IMR-90 (cell line): ENCODE data around the gene PTPRN2. TPM values are rescaled to one million over a fixed set of nuclear protein-coding genes. Genes with fewer than 3 reads are reported as not detected.

Source experiments
- ATAC-seq: fragments of 200-7000 bp; cut with Tn5 transposase; 2 replicates; pipeline ENCODE4 v1.9.1; 2020; ENCODE audit warnings: low read depth, mild to moderate bottlenecking, moderate library complexity
- BruUV-seq: library from RNA; stranded (reverse); fragments of 400-500 nt; replicated peaks from 2 replicates; lab custom pipeline; 2021; lab: Mats Ljungman, UMichigan
- CTCF ChIA-PET: fragments of 300-600 bp; formaldehyde crosslinking; extraction: SDS; loops from one replicate; lab custom pipeline; 2021; ENCODE audit warnings: antibody characterized with exemption; lab: Yijun Ruan, JAX
- POLR2A ChIA-PET: fragments of 300-600 bp; sonication (Branson Sonifier 250); formaldehyde crosslinking; loops from one replicate; lab custom pipeline; 2022; ENCODE audit warnings: antibody characterized with exemption; ENCODE audit not compliant: unreplicated experiment; lab: Charles Lee
- DNase-seq: peaks from one replicate; pipeline ENCODE4 v3.0.0; 2013
- H2AFZ ChIP-seq: replicated peaks from 2 replicates; pipeline ENCODE3; 2013; ENCODE audit warnings: low read length, mild to moderate bottlenecking; ENCODE audit not compliant: poor library complexity
- H2AK5ac ChIP-seq: 2 replicates; pipeline ENCODE4 v1.6.1; 2013; ENCODE audit warnings: low read depth, low read length, inconsistent platforms
- H2AK9ac ChIP-seq: replicated peaks from 2 replicates; pipeline ENCODE3; 2013; ENCODE audit warnings: mild to moderate bottlenecking, low read depth, low read length, moderate library complexity; ENCODE audit not compliant: poor library complexity
- H2BK120ac ChIP-seq: 2 replicates; pipeline ENCODE4 v1.6.1; 2013; ENCODE audit warnings: low read depth, low read length, inconsistent platforms
- H2BK15ac ChIP-seq: 3 replicates; pipeline ENCODE4 v1.6.1; 2013; ENCODE audit warnings: low read depth, low read length, inconsistent platforms
- H2BK20ac ChIP-seq: 2 replicates; pipeline ENCODE4 v1.6.1; 2013; ENCODE audit warnings: low read depth, mild to moderate bottlenecking, inconsistent platforms, low read length, moderate library complexity
- H2BK5ac ChIP-seq: 2 replicates; pipeline ENCODE4 v1.6.1; 2013; ENCODE audit warnings: mild to moderate bottlenecking, low read depth, low read length, inconsistent platforms; ENCODE audit not compliant: poor library complexity, severe bottlenecking
- H3K14ac ChIP-seq: replicated peaks from 2 replicates; pipeline ENCODE4 v1.6.1; 2013; ENCODE audit warnings: low read depth, low read length, inconsistent platforms
- H3K18ac ChIP-seq: 2 replicates; pipeline ENCODE4 v1.6.1; 2013; ENCODE audit warnings: low read depth, low read length, control low read depth
- H3K23ac ChIP-seq: 2 replicates; pipeline ENCODE4 v1.6.1; 2013; ENCODE audit warnings: low read depth, low read length, inconsistent platforms
- H3K27ac ChIP-seq: 2 replicates; pipeline ENCODE4 v1.5.1; 2013; ENCODE audit warnings: mild to moderate bottlenecking, control low read depth, low read length; ENCODE audit not compliant: insufficient read depth
- H3K27me3 ChIP-seq: 2 replicates; pipeline ENCODE4 v1.6.1; 2013; ENCODE audit warnings: low read length; ENCODE audit not compliant: control insufficient read depth, insufficient read depth
- H3K36me3 ChIP-seq: 2 replicates; pipeline ENCODE4 v1.6.1; 2013; ENCODE audit warnings: low read length, mixed read lengths; ENCODE audit not compliant: control insufficient read depth, insufficient read depth
- H3K4ac ChIP-seq: 2 replicates; pipeline ENCODE4 v1.6.1; 2013; ENCODE audit warnings: low read depth, low read length, inconsistent platforms
- H3K4me1 ChIP-seq: 2 replicates; pipeline ENCODE4 v1.6.1; 2013; ENCODE audit warnings: low read length, mixed read lengths; ENCODE audit not compliant: control insufficient read depth, insufficient read depth
- H3K4me2 ChIP-seq: 2 replicates; pipeline ENCODE4 v1.6.1; 2013; ENCODE audit warnings: low read depth, mild to moderate bottlenecking, control low read depth, low read length, moderate library complexity
- H3K4me3 ChIP-seq: 2 replicates; pipeline ENCODE4 v1.5.1; 2013; ENCODE audit warnings: low read depth, mild to moderate bottlenecking, control low read depth, low read length, moderate library complexity; ENCODE audit not compliant: insufficient read depth
- H3K56ac ChIP-seq: 2 replicates; pipeline ENCODE4 v1.6.1; 2013; ENCODE audit warnings: low read length, inconsistent platforms; ENCODE audit not compliant: insufficient read depth; ENCODE audit errors: extremely low read depth
- H3K79me1 ChIP-seq, 2 experiments: 2 replicates each; pipeline ENCODE4 v1.6.1; 2013; ENCODE audit warnings: low read length in 2 of 2, inconsistent platforms in 1 of 2, low read depth in 1 of 2
- H3K9ac ChIP-seq: 2 replicates; pipeline ENCODE4 v1.6.1; 2013; ENCODE audit warnings: low read depth, low read length, control low read depth
- H3K9me1 ChIP-seq: 2 replicates; pipeline ENCODE4 v1.6.1; 2013; ENCODE audit warnings: low read length, inconsistent platforms; ENCODE audit not compliant: insufficient read depth
- H3K9me3 ChIP-seq: 2 replicates; pipeline ENCODE4 v1.6.1; 2013; ENCODE audit warnings: low read length; ENCODE audit not compliant: control insufficient read depth, insufficient read depth
- H4K20me1 ChIP-seq: 2 replicates; pipeline ENCODE4 v1.6.1; 2013; ENCODE audit warnings: low read length, inconsistent platforms; ENCODE audit not compliant: insufficient read depth
- H4K5ac ChIP-seq: 2 replicates; pipeline ENCODE4 v1.6.1; 2013; ENCODE audit warnings: mild to moderate bottlenecking, low read depth, low read length, control low read depth
- H4K8ac ChIP-seq, 2 experiments: 2 replicates each; pipeline ENCODE4 v1.6.1; 2013; ENCODE audit warnings: low read depth in 2 of 2, low read length in 2 of 2, control low read depth in 1 of 2, inconsistent platforms in 1 of 2
- H4K91ac ChIP-seq: 2 replicates; pipeline ENCODE4 v1.6.1; 2013; ENCODE audit warnings: low read depth, low read length, inconsistent platforms; ENCODE audit not compliant: insufficient read depth
- BHLHE40 ChIP-seq: fragments of 150-350 bp; IDR thresholded peaks from 2 replicates; pipeline ENCODE4 v1.6.1; 2016; ENCODE audit warnings: mild to moderate bottlenecking, low read depth, low read length
- MXI1 ChIP-seq: IDR thresholded peaks from 2 replicates; pipeline ENCODE4 v1.6.1; 2012; ENCODE audit warnings: low read depth, mild to moderate bottlenecking, low read length, moderate library complexity, borderline replicate concordance
- NFE2L2 ChIP-seq: fragments of 150-350 bp; IDR thresholded peaks from 2 replicates; pipeline ENCODE4 v1.6.1; 2016; ENCODE audit warnings: low read depth, mild to moderate bottlenecking, low read length
- WGBS, 2 experiments: methylation state at CpG; one replicate each; pipeline versions ENCODE4 v1.1.5 to v1.1.7; 2013; ENCODE audit warnings: missing lambda C conversion rate in 2 of 2; ENCODE audit not compliant: insufficient read length in 1 of 2; ENCODE audit errors: extremely low coverage in 2 of 2; 5-methylcytosine and 5-hydroxymethylcytosine counted together
- dilution Hi-C: fragments of 300-500 bp; cut with HindIII; formaldehyde crosslinking; loops from one replicate; pipeline ENCODE4 v1.14.3; 2018; ENCODE audit warnings: low sequenced_read_pairs; ENCODE audit not compliant: unreplicated experiment
- in situ Hi-C: fragments of 300-500 bp; cut with MboI; formaldehyde crosslinking; loops from 3 replicates; pipeline ENCODE4 v1.14.3; 2019; ENCODE audit warnings: low sequenced_read_pairs, inconsistent platforms, mixed read lengths
- intact Hi-C: fragments of 100-400 bp; cut with micrococcal nuclease; formaldehyde crosslinking; loops from 2 replicates; pipeline ENCODE4 v1.10.0; 2022
- polyA plus RNA-seq, 3 experiments: library from polyadenylated mRNA; depleted of rRNA; stranded (reverse); fragments of >200 nt; gene quantifications; 2 replicates each; pipeline ENCODE4 v1.2.3, GENCODE V29; 2012; ENCODE audit warnings: low replicate concordance in 1 of 3
- total RNA-seq: library from RNA; depleted of rRNA; stranded (reverse); fragments of >200 nt; gene quantifications from 2 replicates; pipeline ENCODE4 v1.2.3, GENCODE V29; 2012
- TF ChIP-seq, protein P1 (sequence below): fragments of 150-350 bp; IDR thresholded peaks from 2 replicates; pipeline ENCODE4 v1.6.1; 2016; ENCODE audit warnings: low read depth, mild to moderate bottlenecking, low read length, moderate library complexity, borderline replicate concordance

Gene PTPRN2
- total and polyA plus RNA-seq, 2 of the 4 experiments (the other 2 are of a cell fraction) = 0.03 TPM; not detected in 1

DNA sequence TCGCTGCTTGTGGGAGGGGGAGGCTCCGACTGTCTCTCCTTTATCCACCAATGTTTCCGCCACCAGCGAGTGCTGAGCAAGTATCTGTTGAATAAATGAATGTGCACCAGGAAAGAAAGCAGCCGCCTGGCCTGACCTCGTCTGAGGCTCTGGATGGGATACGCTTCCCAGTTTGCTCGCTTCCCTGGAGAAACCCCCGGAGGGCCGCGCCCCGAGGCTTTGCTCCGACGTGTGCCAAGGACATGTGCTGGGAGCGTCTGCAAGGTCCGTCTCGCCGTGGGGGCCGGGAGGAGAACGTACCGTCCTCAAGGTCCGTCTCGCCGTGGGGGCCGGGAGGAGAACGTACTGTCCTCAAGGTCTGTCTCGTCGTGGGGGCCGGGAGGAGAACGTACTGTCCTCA is 714.4 kb downstream of the PTPRN2 start:
- Histone ChIP-seq H3K9ac (no peak overlapping the region), H3K4me1 (no peaks in the 10 kb centered on the region), H2BK120ac (no peak overlapping the region), H2BK15ac (no peak overlapping the region), H4K91ac (no peak overlapping the region), H3K18ac (no peak overlapping the region), H3K56ac (no peak overlapping the region), H3K9me3 (peaks cover 51% of the 10 kb centered on the region), H3K9me1 (no peaks in the 10 kb centered on the region), H2AFZ (no peak overlapping the region), H2AK5ac (no peak overlapping the region), H2BK5ac (no peak overlapping the region), H3K23ac (no peak overlapping the region), H3K27me3 (no peaks in the 10 kb centered on the region), H3K14ac (no peak overlapping the region), H3K79me1 (no peaks in the 10 kb centered on the region), H3K27ac (no peak overlapping the region), H3K4me3 (no peak overlapping the region), H2BK20ac (no peak overlapping the region), H4K20me1 (no peaks in the 10 kb centered on the region), H3K4me2 (no peak overlapping the region), H3K4ac (no peak overlapping the region), H4K8ac (no peak overlapping the region), H4K5ac (no peak overlapping the region), H2AK9ac (no peak overlapping the region), H3K36me3 (no peaks in the 10 kb centered on the region)
- ChIA-PET CTCF (no interaction called here), POLR2A (no interaction called here)
- dilution Hi-C loops (no loop called here), intact Hi-C loops (no loop called here), in situ Hi-C loops (no loop called here)
- BruUV-seq = no TSS peak
- no peak for DNase-seq
- no peak for ATAC-seq
- WGBS, 2 experiments = 20% methylated on average over 2 of the region's 30 CpGs; no CpG with 5 or more reads in 1 of the 2 experiments
- no peak for TF ChIP-seq BHLHE40
- TF ChIP-seq NFE2L2 = no peak
- TF ChIP-seq, protein P1, sequence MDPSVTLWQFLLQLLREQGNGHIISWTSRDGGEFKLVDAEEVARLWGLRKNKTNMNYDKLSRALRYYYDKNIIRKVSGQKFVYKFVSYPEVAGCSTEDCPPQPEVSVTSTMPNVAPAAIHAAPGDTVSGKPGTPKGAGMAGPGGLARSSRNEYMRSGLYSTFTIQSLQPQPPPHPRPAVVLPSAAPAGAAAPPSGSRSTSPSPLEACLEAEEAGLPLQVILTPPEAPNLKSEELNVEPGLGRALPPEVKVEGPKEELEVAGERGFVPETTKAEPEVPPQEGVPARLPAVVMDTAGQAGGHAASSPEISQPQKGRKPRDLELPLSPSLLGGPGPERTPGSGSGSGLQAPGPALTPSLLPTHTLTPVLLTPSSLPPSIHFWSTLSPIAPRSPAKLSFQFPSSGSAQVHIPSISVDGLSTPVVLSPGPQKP = no peak
- TF ChIP-seq MXI1 = no peak
